GM23248 (cell line): Measurements from ENCODE around the gene CAPN2. TPM values are rescaled to one million over a fixed set of nuclear protein-coding genes. Genes with fewer than 3 reads are reported as not detected.

Experiments used
- DNase-seq: peaks from one replicate; pipeline ENCODE4 v3.0.0-alpha.2; 2015
- H2AFZ ChIP-seq: fragments of 200-600 bp; sonication (generic); 2 replicates; pipeline ENCODE4 v1.6.1; 2016; ENCODE audit warnings: antibody characterized with exemption
- H3F3A ChIP-seq: fragments of 200-600 bp; sonication (generic); 2 replicates; pipeline ENCODE4 v1.6.1; 2016; ENCODE audit warnings: mild to moderate bottlenecking, antibody characterized with exemption, mixed run types; ENCODE audit not compliant: insufficient read depth
- H3K27ac ChIP-seq: fragments of 200-600 bp; sonication (generic); 2 replicates; pipeline ENCODE4 v1.5.1; 2016; ENCODE audit warnings: mild to moderate bottlenecking
- H3K27me3 ChIP-seq: fragments of 200-600 bp; sonication (generic); replicated peaks from 2 replicates; pipeline ENCODE4 v1.6.1; 2016; ENCODE audit warnings: mild to moderate bottlenecking; ENCODE audit not compliant: insufficient read depth
- H3K36me3 ChIP-seq: fragments of 200-600 bp; sonication (generic); 2 replicates; pipeline ENCODE4 v1.6.1; 2016; ENCODE audit warnings: low read depth, mild to moderate bottlenecking
- H3K4me1 ChIP-seq: fragments of 200-600 bp; sonication (generic); 2 replicates; pipeline ENCODE4 v1.6.1; 2016; ENCODE audit warnings: mild to moderate bottlenecking; ENCODE audit not compliant: insufficient read depth
- H3K4me2 ChIP-seq: fragments of 200-600 bp; sonication (generic); one replicate; pipeline ENCODE4 v1.6.1; 2016; ENCODE audit warnings: mild to moderate bottlenecking; ENCODE audit not compliant: unreplicated experiment
- H3K4me3 ChIP-seq: fragments of 200-600 bp; sonication (generic); 2 replicates; pipeline ENCODE4 v1.5.1; 2016; ENCODE audit warnings: mild to moderate bottlenecking
- H3K79me2 ChIP-seq: fragments of 200-600 bp; sonication (generic); 2 replicates; pipeline ENCODE4 v1.6.1; 2016; ENCODE audit warnings: mild to moderate bottlenecking; ENCODE audit not compliant: insufficient read depth
- H3K9ac ChIP-seq: fragments of 200-600 bp; sonication (generic); 2 replicates; pipeline ENCODE4 v1.6.1; 2016; ENCODE audit warnings: mild to moderate bottlenecking
- H3K9me2 ChIP-seq: fragments of 200-600 bp; sonication (generic); 2 replicates; pipeline ENCODE4 v1.6.1; 2016; ENCODE audit warnings: mixed run types, mild to moderate bottlenecking, moderate library complexity; ENCODE audit not compliant: insufficient read depth
- H3K9me3 ChIP-seq: fragments of 200-600 bp; sonication (generic); one replicate; pipeline ENCODE4 v1.6.1; 2017; ENCODE audit warnings: low read depth
- H4K20me1 ChIP-seq: fragments of 200-600 bp; sonication (generic); 2 replicates; pipeline ENCODE4 v1.6.0; 2016; ENCODE audit not compliant: insufficient read depth
- EZH2 ChIP-seq: fragments of 200-600 bp; sonication (generic); IDR thresholded peaks from 2 replicates; pipeline ENCODE4 v1.6.1; 2018; ENCODE audit warnings: antibody characterized with exemption, mild to moderate bottlenecking; ENCODE audit not compliant: insufficient read depth, poor library complexity, severe bottlenecking
- EZH2phosphoT487 ChIP-seq: fragments of 200-600 bp; sonication (generic); IDR thresholded peaks from 2 replicates; pipeline ENCODE4 v1.6.1; 2018; ENCODE audit warnings: antibody characterized with exemption, moderate library complexity, mild to moderate bottlenecking, low read depth; ENCODE audit not compliant: insufficient read depth
- WGBS, 2 experiments: methylation state at CpG; one replicate each; pipeline ENCODE4 v1.1.6; 2015 to 2017; ENCODE audit warnings: low lambda C conversion rate in 2 of 2, low coverage in 1 of 2; ENCODE audit errors: missing lambda C conversion rate in 2 of 2; 5-methylcytosine and 5-hydroxymethylcytosine counted together
- in situ Hi-C: fragments of 300-500 bp; cut with MboI; formaldehyde crosslinking; loops from 2 replicates; pipeline ENCODE4 v1.15.0; 2020
- polyA plus RNA-seq: library from polyadenylated mRNA; unstranded; fragments of >200 nt; fragmentation: Nextera tagmentation; extraction: Ambion mirVana; gene quantifications from 2 replicates; pipeline ENCODE4 v1.2.1, GENCODE V29; 2016
- total RNA-seq: library from RNA; depleted of rRNA; stranded (reverse); fragments of >200 nt; shearing (Covaris generic); gene quantifications from 2 replicates; pipeline ENCODE4 v1.2.3, GENCODE V29; 2014

The CAPN2 gene
- total and polyA plus RNA-seq, 2 experiments from 2014 or later, result 214 to 261 TPM

DNA sequence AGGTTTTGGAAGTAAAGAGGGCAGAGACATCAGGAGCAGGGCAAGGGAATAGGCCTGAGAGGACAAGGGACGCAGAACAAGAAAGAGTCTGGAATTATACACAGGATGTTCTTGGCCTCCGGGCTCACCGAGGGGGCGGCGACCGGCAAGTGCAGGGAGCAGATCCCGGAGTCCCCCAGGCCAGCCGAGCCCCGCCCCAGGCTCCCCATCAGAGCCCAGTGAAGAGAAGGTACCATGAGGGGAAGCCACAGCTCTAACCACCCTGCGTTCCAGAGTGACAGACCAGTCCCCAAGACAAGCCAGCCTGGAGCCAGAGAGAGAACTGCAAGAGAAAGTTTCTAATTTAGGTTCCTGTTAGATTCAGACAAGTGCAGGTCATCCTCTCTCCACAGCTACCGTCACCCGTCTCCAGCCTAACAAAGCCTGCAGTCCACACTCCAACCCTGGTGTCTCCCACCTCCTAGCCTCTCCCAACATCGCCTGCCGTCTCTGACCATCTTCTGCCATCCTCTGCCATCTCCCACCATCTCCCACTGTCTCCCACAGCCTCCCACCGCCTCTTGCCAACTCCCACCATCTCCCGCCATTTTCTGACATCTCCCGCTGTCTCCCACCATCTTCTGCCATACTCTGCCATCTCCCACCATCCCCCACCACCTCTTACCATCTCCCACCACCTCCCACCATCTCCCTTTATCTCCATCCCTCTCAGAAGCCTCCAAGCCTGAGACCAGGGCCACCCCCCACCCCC, 42.5 kb downstream of the CAPN2 start:
- H3K27ac ChIP-seq, result no peak overlapping the region
- H3K9me3 ChIP-seq, result no peaks in the 10 kb centered on the region
- no peak overlapping the region for H3K4me3 ChIP-seq
- H3F3A ChIP-seq, result no peaks in the 10 kb centered on the region
- no peaks in the 10 kb centered on the region for H3K9me2 ChIP-seq
- peaks cover 12% of the 10 kb centered on the region for H3K79me2 ChIP-seq
- H3K27me3 ChIP-seq, result no peaks in the 10 kb centered on the region
- TF ChIP-seq EZH2, result no peak
- no peak for TF ChIP-seq EZH2phosphoT487
- no peak overlapping the region for H3K9ac ChIP-seq
- H3K4me2 ChIP-seq, result no peak overlapping the region
- DNase-seq, result no peak
- WGBS, 2 experiments, result 94 to 95% methylated on average over 11 to 17 of the region's 17 CpGs
- H2AFZ ChIP-seq, result no peak overlapping the region
- H3K4me1 ChIP-seq, result no peaks in the 10 kb centered on the region
- H4K20me1 ChIP-seq, result no peaks in the 10 kb centered on the region
- in situ Hi-C loops, result no loop called here
- H3K36me3 ChIP-seq, result peaks cover 69% of the 10 kb centered on the region

DNA sequence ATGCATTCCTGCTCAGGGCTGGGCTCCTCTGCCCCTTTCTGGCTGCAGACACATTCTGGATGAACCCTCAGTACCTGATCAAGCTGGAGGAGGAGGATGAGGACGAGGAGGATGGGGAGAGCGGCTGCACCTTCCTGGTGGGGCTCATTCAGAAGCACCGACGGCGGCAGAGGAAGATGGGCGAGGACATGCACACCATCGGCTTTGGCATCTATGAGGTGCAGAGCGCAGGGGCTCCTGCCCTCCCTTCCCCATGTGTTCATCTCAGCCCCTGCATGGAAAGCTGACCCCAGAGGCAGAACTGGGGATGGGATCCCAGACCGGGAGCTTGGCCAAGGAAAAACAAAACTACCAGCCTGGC, 43.1 kb downstream of the CAPN2 start:
- DNase-seq, result no peak
- Histone ChIP-seq H3K9ac (no peak overlapping the region), H4K20me1 (no peaks in the 10 kb centered on the region), H2AFZ (no peak overlapping the region), H3K36me3 (peaks cover 63% of the 10 kb centered on the region), H3K4me3 (no peak overlapping the region), H3K4me1 (no peaks in the 10 kb centered on the region), H3K4me2 (no peak overlapping the region), H3K79me2 (peaks cover 7% of the 10 kb centered on the region; the same call in 1 of the 2 replicates), H3K9me3 (no peaks in the 10 kb centered on the region), H3K9me2 (no peaks in the 10 kb centered on the region), H3K27me3 (no peaks in the 10 kb centered on the region), H3K27ac (no peak overlapping the region), H3F3A (no peaks in the 10 kb centered on the region)
- in situ Hi-C loops, result no loop called here
- 81 to 86% methylated on average over 9 of the region's 9 CpGs for WGBS, 2 experiments
- no peak for TF ChIP-seq EZH2
- TF ChIP-seq EZH2phosphoT487, result no peak

DNA sequence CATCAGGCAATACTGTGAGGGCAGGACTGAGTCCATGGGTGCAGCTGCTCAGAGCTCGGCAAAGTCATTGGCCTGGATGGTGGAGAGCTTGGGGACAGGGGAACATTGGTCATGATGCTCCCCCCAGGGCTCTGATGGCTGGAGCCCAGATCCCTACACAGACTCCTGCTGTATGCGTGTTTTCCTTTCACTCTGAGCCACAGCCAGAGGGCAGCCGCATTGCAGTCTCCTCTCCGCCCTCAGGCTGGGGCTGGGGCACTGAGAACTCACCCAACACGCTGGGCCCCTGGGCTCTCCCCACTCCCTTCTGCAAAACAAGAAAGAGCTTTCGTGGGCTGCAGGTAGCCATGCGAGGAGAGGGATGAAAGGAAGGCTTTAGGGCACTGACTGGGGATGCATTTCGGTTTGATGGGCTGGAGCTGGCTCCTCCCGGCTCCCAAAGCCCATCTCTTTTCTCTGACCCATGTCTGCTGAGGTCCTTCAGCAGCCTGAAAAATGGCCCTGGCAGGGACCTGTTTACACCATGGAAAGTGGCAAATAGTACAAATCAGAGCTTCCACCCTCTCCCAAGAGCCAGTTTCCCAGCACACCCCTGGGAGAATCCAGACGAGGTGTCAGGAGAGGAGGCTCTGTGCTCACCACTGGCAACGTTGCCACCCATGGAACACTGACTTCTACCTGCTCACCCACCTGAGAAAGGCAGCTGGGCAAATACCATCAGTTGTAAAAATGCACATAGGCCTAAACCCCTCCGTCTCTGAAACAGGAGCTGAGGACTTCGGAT, 43.8 kb downstream of the CAPN2 start:
- Histone ChIP-seq H2AFZ (no peak overlapping the region), H3K27me3 (no peaks in the 10 kb centered on the region), H3K4me3 (no peak overlapping the region), H3K9me3 (no peaks in the 10 kb centered on the region), H3K9me2 (no peaks in the 10 kb centered on the region), H3K4me2 (no peak overlapping the region), H3F3A (no peaks in the 10 kb centered on the region), H3K4me1 (no peaks in the 10 kb centered on the region), H3K27ac (no peak overlapping the region), H4K20me1 (no peaks in the 10 kb centered on the region), H3K9ac (no peak overlapping the region), H3K79me2 (0 out of 2 replicates have a peak, but pooled peaks cover 4% of the 10 kb centered on the region), H3K36me3 (peaks cover 64% of the 10 kb centered on the region)
- WGBS, 2 experiments, result 84 to 85% methylated on average over 13 of the region's 13 CpGs
- TF ChIP-seq EZH2phosphoT487 (no peak), EZH2 (no peak)
- in situ Hi-C loops, result no loop called here
- no peak for DNase-seq

DNA sequence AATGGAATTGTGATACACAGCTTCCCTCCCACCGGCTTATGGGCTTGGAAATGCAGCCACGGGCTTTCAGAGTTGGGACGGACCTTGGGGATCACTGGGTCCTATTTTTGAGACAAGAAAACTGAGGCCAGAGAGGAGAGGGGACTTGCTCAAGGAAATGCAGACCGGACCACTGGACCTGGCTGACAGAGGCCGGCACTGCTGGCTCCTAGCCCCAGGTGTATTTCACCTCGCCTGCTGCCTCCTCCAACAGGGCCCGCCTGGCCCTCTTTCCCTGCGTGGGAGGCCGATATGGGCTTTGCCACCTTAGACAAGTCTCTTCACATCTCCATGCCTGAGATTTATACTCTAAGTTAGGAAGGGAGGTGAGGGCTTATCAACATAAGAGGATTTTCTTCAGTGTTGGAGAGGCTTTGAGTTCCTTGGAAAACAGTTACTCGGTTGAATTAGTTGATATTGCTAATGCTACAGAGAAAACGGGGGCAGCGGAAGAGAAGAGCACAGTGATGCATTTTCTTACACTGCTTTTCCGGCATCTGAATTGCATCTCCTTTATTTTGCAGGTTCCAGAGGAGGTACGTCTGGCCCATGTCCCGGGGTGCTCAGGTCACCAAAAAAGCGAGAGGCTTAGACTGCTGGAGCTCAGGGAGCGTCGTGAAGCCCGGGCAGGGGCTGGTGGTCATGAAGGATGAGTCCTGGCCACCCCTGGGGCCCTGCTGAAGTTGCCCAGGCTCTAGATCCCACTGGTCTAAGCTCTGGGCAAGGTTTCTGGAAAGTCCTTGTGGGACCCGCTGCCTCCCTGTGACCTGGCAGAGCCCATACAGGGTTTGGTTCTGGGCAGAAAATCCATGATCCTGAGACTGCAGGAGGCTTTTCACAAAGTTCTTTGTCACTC, 44.7 kb downstream of the CAPN2 start:
- Histone ChIP-seq H3K27ac (no peak overlapping the region), H4K20me1 (no peaks in the 10 kb centered on the region), H3K9me3 (no peaks in the 10 kb centered on the region), H3K9ac (no peak overlapping the region), H3K9me2 (no peaks in the 10 kb centered on the region), H3K36me3 (peaks cover 63% of the 10 kb centered on the region), H3K79me2 (0 out of 2 replicates have a peak, but pooled peaks cover 4% of the 10 kb centered on the region), H3K4me2 (no peak overlapping the region), H3K4me3 (no peak overlapping the region), H3F3A (no peaks in the 10 kb centered on the region), H3K27me3 (no peaks in the 10 kb centered on the region), H2AFZ (no peak overlapping the region), H3K4me1 (no peaks in the 10 kb centered on the region)
- in situ Hi-C loops, result no loop called here
- DNase-seq, result no peak
- 85 to 88% methylated on average over 20 of the region's 20 CpGs for WGBS, 2 experiments
- no peak for TF ChIP-seq EZH2
- no peak for TF ChIP-seq EZH2phosphoT487
